Measurements from ENCODE around the gene TRAPPC14. TPM values are rescaled to one million over a fixed set of nuclear protein-coding genes. Genes with fewer than 3 reads are reported as not detected.
"Not testable (repeated sequence)": the region's sequence is repeated elsewhere in the genome, so short reads cannot be mapped to it uniquely, and the experiment has no call there.

TRAPPC14 gene
- 10 to 100 TPM; 16.0 to 22.3 (median 17.4) TPM for polyA plus RNA-seq (ENCODE audit: insufficient read depth in 1 of 5, insufficient read length in 5 of 5, low replicate concordance in 1 of 5)
- long read RNA-seq, donor 1, partial matches to known transcripts = 0 of 1 reads
- long read RNA-seq, donor 1, other reads (novel, unspliced or antisense) = 0 of 1 reads
- long read RNA-seq, donor 2 = 0 reads
- long read RNA-seq, donor 3, partial matches to known transcripts = 0 of 3 reads
- long read RNA-seq, donor 3, other reads (novel, unspliced or antisense) = 0 of 3 reads
- long read RNA-seq, donor 4, partial matches to known transcripts = 0 of 1 reads
- long read RNA-seq, donor 4, other reads (novel, unspliced or antisense) = 0 of 1 reads
- long read RNA-seq, donor 5, partial matches to known transcripts = 0 of 4 reads
- long read RNA-seq, donor 5, other reads (novel, unspliced or antisense) = 0 of 4 reads
- long read RNA-seq, donor 6, transcript C7orf43-201 (11 exons, 2,520 nt) = major isoform, 5 of 6 reads
- long read RNA-seq, donor 6, partial matches to known transcripts = 0 of 6 reads
- long read RNA-seq, donor 6, other reads (novel, unspliced or antisense) = 0 of 6 reads
- long read RNA-seq, donor 7, partial matches to known transcripts = 0 of 6 reads
- long read RNA-seq, donor 7, other reads (novel, unspliced or antisense) = 0 of 6 reads
- long read RNA-seq, donor 8, partial matches to known transcripts = 0 of 1 reads
- long read RNA-seq, donor 8, other reads (novel, unspliced or antisense) = 0 of 1 reads

DNA sequence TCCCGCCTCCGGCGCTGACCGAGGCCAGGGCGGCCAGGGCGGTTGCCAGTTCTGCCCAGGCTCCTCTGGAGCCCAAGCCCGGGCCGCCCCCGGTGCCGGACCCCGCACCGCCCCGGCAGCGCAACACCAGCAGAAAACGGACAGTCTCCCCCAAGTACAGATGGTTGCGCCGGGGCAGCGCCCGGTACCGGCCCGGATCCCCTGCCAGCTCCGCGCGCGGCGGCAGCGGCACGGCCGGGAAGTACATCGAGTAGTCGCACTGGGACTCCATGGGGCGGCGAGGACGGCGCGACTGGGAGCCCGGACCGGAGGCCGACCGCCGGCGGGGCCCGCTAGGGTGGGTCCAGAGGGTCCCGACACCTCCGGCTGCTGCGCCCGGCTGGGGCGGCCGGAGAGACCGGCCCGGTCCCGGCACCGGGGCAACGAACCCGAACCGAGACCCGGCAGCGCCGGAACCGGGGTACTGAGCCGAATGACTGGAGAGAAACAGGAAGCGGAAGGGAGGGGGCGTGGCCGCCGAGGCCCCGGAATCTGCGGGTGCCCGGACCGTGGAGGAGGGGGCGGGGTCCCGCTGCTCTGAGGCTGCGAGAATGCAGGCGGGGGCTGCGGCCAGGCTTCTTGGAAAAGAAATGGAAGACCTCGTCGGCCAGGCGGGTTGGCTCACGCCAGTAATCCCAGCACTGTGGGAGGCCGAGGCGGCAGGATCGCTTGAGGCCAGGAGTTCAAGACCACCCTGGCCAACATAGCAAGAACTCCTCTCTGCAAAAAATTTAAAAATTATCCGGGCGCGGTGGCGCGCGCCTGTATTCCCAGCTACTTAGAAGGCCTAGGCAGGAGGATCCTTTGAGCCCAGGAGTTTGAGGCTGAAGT is at the start of gene TRAPPC14:
Gene TRAPPC14 (minus strand): TSS at position 495 of the 870 bp plus-strand sequence. CDS start 224 bp downstream, at position 271.
- DNase-seq = peak; percentile 84 to 85

- DNase-seq = no peak
These were observed 45.9 kb upstream of the TRAPPC14 start for GRCh38 chr7:100204454-100204853.

GRCh38 chr7:100200693-100201092 is 42.2 kb upstream of the TRAPPC14 start:
- no peak for DNase-seq

DNA sequence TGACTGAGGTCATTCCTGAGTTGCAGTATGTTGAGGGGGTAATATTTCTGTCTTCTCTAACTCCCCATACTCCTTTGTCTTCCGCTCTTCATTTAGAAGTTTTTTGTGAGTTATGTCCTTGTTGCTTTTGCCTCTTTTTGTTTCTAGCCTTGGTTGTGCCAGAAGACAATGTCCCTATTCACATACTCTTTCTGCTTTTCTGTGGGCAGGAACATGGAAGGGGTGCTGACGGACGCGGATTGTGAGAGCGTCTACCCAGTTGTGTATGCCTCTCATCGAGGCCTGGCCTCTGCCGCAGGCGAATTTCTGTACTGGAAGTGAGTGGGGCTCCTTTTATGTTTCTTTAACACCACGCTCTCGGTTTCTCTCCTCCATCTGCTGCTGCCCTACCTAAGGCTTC is 39.7 kb upstream of the TRAPPC14 start:
- DNase-seq = no peak

DNA sequence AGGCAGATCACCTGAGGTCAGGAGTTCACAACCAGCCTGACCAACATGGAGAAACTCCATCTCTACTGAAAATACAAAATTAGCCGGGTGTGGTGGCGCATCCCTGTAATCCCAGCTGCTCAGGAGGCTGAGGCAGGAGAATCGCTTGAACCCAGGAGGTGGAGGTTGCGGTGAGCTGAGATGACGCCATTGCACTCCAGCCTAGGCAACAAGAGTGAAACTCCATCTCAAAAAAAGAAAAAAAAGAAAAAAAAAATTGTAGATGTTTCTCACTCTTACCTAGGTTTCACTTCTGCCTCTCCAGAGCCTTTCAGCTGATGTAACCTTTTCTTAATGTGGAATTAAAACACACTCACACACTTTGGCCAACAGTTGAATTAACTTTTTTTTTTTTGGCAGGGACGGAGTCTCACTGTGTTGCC is 37.4 kb upstream of the TRAPPC14 start:
- not testable (repeated sequence) for DNase-seq

DNA sequence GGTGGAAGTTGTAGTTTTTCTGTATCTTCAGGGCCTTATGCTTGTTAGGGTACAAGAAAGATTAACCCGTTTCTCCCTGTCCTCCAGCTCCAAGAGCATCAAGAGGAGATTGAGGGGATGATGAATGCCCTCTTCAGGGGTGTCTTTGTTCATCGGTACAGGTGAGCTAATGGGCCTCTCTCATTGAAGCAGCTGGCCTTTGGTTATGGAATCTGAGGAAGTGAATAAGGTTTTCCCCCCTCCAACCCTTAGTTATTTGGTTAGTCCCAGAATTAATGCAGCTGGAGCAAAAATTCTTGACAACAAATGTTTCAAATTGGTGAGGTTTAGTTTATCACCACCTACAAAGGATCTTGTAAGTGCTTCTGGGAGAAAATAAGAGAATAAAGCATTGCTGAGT is 36.7 kb upstream of the TRAPPC14 start:
- DNase-seq = no peak

GRCh38 chr7:100192969-100193368 is 34.4 kb upstream of the TRAPPC14 start:
- no peak for DNase-seq

- DNase-seq = not testable (repeated sequence)
These were observed 33.8 kb upstream of the TRAPPC14 start for GRCh38 chr7:100192281-100192862.

DNA sequence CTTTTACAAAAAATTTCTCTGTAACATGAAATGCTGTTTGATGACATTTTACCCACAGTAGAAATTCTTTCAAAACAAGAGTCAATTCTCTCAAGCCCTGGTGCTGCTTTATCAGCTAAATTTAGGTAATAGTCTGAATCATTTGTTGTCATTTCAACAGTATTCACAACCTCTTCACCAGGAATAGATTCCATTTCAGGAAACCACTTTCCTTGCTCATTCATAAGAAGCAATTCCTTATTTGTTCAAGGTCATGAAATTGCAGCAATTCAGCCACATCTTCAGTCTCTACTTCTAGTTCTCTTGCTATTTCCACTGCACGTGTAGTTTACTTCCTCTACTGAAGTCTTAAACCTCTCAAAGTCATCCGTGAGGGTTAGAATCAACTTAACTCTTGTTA is 33.3 kb upstream of the TRAPPC14 start:
- DNase-seq = no peak

DNA sequence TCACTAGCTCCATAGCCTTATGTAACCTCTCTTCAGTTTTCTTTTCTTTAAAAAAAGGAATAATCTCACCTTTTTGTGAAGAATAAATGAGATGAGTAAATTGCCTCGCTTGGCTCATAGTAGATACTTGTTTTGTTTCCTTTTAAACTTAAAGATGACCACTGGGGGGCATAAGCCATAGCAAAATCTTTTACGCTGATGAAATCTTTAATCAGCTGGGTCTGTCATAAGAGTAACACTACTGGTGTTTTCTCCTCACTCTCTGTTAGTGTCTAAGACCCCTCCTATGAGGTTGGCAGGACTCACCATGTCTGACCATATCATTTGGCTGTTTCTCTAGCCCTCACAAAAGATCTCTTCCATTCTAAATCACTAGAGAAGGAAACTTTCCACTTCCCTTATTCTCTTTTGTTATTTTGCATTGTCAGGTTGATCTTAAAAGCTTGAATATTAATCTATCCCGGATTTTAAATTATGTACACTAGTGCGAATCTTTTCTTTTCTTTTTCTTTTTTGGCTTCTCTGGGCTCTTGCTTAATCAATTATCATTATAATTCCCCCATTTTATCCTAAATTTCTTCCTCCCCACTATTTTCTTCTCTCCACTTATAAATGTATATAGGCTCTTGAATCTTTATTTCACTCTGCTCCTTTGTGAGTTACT is 31.7 kb upstream of the TRAPPC14 start:
- DNase-seq = no peak

- DNase-seq = no peak
These were observed 30.5 kb upstream of the TRAPPC14 start for GRCh38 chr7:100189061-100189460.

DNA sequence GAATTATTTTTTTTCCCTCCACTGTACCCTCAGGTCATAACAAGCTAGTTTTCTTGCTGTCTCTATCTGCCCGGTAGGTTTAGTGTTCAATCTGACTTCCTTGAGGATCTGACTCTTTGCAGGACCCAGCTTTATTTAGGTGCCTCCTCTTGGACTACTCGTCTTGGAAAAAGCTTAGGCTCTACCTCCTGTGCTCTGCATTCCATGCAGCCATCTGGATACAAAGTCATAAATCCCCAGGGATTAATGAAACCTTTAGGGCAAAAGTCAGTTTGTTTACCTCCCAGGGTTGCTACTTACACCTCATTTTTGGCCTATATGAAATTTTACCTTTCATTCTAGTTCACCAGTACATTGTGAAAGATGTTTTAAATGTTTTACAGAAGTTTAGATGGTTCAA is 27.2 kb upstream of the TRAPPC14 start:
- DNase-seq = no peak

DNA sequence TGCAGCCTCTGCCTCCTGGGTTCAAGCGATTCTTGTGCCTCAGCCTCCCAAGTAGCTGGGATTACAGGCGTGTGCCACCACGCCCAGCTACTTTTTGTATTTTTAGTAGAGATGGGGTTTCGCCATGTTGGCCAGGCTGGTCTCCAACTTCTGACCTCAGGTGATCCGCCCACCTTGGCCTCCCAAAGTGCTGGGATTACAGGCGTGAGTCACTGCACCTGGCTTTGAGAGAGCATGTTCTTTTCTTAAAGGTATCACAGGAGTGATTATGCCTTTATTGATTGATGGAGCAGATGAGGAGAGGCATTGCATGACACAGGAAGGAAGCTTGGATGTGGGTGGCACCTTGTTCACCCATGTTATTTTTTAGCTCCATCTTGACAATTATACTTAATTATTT is 24.6 kb upstream of the TRAPPC14 start:
- not testable (repeated sequence) for DNase-seq

DNA sequence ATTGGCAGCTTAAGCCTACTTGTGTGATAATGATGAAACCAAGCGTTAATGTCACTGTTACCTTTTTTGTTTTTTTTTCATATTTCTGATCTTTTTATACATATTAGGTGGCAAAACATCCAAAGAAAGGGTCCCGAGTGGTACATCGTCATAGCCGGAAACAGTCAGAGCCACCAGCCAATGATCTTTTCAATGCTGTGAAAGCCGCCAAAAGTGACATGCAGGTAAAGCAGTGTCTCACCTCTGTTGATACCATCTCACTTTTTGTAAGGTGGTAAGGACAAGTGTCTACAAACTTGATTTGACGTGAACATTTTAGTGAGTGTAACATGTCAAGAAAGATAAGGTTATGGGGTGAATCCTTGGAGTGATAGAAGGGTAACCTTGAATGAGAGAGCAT is 24.1 kb upstream of the TRAPPC14 start:
- DNase-seq = not testable (repeated sequence)

GRCh38 chr7:100180084-100180483 is 21.6 kb upstream of the TRAPPC14 start:
- not testable (repeated sequence) for DNase-seq

- DNase-seq = peak; percentile 92 to 94
These were observed 18.8 kb upstream of the TRAPPC14 start, which contains the start of the genes GPC2 and STAG3 for GRCh38 chr7:100177045-100178001. GPC2 (minus strand) TSS chr7:100177381; CDS start chr7:100177199, 182 bp downstream. STAG3 (plus strand) TSS chr7:100177918; CDS start chr7:100180557, 2,639 bp downstream.

DNA sequence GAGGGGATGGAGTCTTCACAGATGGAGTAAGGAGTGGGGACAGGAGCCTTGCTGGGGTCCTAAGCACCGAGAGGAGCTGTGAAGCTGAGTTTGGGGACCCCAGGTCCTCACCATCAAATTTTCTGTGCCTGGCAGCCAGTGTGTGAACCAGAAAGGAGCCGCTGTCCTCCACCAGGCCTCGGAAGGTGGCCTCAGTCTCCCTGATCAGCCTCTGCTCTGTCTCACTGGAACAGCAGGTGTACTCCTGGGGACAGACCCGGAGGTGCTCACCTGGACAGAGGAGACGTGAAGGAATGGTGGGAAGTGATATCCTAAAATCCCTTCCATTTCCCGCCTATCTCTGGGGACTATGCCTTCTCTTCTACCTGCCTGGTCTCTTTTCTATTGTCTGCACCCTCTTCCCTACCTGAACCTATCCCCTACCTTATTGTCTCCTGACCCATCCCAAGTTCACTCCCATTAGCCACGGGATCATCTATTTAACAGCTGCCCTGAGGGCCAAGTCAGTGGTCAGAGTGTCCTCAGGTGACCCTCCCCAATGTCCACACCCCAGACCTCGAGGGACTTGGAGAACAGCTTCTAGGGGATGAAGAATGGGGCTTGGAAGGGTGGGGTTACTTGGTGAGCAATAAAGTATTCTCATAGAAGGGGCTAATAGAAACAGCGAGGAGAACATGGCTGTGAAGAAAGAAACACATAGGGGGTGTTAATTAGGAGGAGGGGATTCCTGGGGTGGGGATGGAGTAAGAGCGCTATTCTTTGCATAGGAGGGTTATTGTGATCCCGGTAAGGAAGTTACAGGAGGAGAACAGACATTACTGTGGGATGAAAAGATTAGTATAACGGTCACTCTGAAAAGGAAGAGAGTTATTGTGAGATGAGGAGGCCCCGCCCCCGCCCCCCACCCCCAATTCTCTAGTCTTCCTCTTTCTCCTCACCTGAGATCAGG is 17.8 kb upstream of the TRAPPC14 start:
- no peak for DNase-seq

DNA sequence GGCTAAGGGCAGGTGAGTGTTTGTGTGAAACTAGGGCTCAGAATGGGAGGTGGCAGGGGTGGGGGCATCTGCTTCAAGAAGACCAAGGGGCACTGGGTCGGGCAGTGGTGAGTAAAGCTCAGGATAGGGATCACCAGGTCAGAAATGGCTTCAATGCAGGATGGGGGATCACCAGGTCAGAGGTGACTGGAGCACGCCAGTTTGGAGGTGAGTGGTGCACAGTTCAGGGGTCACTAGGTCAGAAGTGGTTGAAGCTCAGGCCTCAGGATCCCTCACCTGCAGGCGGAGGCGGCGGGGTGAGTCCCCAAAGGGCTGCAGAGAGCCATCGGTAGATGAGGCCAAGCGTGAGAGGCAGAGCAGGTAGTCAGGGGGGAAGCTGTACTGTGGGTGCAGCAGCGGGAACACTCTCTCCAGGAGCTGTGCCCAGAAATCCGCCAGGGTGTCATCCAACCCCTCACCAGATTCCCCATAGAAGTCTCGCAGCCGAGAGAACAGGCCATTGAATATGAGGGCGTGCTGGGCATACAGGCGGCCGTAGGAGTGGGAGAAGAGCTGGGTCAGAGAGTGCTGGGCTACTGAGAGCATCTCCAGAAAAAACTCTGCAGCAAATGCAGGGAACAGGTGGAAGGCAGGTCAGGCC is 16.9 kb upstream of the TRAPPC14 start:
- DNase-seq = no peak

Data from right lung (tissue), 10 donors.